H1 (cell line): Measurements from ENCODE around the gene IKZF3. TPM values are rescaled to one million over a fixed set of nuclear protein-coding genes. Genes with fewer than 3 reads are reported as not detected.
A peak's percentile ranks its signal among the peaks of the same experiment; 100 is the strongest.

Source experiments
- ASH2L ChIP-seq: fragments of 200-600, 300-600 bp; sonication (generic); IDR thresholded peaks from one replicate; pipeline ENCODE4 v1.7.1; 2017; ENCODE audit warnings: low read length
- ATF3 ChIP-seq: IDR thresholded peaks from 2 replicates; pipeline ENCODE4 v1.6.1; 2011; ENCODE audit warnings: low read depth, mild to moderate bottlenecking, low read length; ENCODE audit not compliant: insufficient read depth
- BACH1 ChIP-seq: IDR thresholded peaks from 2 replicates; pipeline ENCODE4 v1.6.1; 2012; ENCODE audit warnings: low read length, improper control_type of control experiment
- CREB1 ChIP-seq: IDR thresholded peaks from 2 replicates; pipeline ENCODE4 v1.6.1; 2012; ENCODE audit warnings: inconsistent platforms
- CTBP2 ChIP-seq: IDR thresholded peaks from 2 replicates; pipeline ENCODE4 v1.7.0; 2011; ENCODE audit warnings: borderline replicate concordance, mild to moderate bottlenecking, moderate library complexity, mixed read lengths, low read length; ENCODE audit not compliant: insufficient read depth, insufficient read length
- CTCF ChIP-seq, 3 experiments: IDR thresholded peaks; 1 replicate in 2 of 3; 2 replicates in 1 of 3; pipeline versions ENCODE4 v1.5.1 to v1.6.1; 2011; ENCODE audit warnings: low read length in 3 of 3, mild to moderate bottlenecking in 3 of 3, inconsistent platforms in 2 of 3, low read depth in 1 of 3, moderate library complexity in 1 of 3; ENCODE audit not compliant: insufficient read depth in 1 of 3; ENCODE audit errors: control extremely low read depth in 1 of 3
- E2F6 ChIP-seq: IDR thresholded peaks from 2 replicates; pipeline ENCODE4 v1.6.1; 2012; ENCODE audit warnings: inconsistent platforms
- EP300 ChIP-seq, 2 experiments: IDR thresholded peaks; 1 replicate in 1 of 2; 2 replicates in 1 of 2; pipeline ENCODE4 v1.6.1; 2011 to 2012; ENCODE audit warnings: low read depth in 2 of 2, low read length in 2 of 2, mild to moderate bottlenecking in 2 of 2, borderline replicate concordance in 1 of 2, inconsistent platforms in 1 of 2, moderate library complexity in 1 of 2
- FOSL1 ChIP-seq: IDR thresholded peaks from 2 replicates; pipeline ENCODE4 v1.6.1; 2011; ENCODE audit warnings: mild to moderate bottlenecking, low read depth, low read length, moderate library complexity; ENCODE audit not compliant: insufficient read depth
- GABPA ChIP-seq: IDR thresholded peaks from 2 replicates; pipeline ENCODE4 v1.6.1; 2011; ENCODE audit warnings: mild to moderate bottlenecking, low read length, moderate library complexity, borderline replicate concordance; ENCODE audit not compliant: insufficient read depth
- JUND ChIP-seq: IDR thresholded peaks from 2 replicates; pipeline ENCODE4 v1.6.1; 2011; ENCODE audit warnings: mild to moderate bottlenecking, improper control_type of control experiment, low read length
- KDM4A ChIP-seq: IDR thresholded peaks from one replicate; pipeline ENCODE4 v1.7.1; 2012; ENCODE audit warnings: low read depth, mild to moderate bottlenecking, moderate library complexity, low read length, inconsistent platforms; ENCODE audit not compliant: severe bottlenecking
- POLR2A ChIP-seq, 2 experiments: IDR thresholded peaks; 1 replicate in 1 of 2; 2 replicates in 1 of 2; pipeline ENCODE4 v1.6.1; 2011; ENCODE audit warnings: low read depth in 2 of 2, low read length in 2 of 2, mild to moderate bottlenecking in 2 of 2; ENCODE audit errors: control extremely low read depth in 1 of 2
- RXRA ChIP-seq: IDR thresholded peaks from 2 replicates; pipeline ENCODE4 v1.6.1; 2011; ENCODE audit warnings: low read depth, mild to moderate bottlenecking, low read length, moderate library complexity; ENCODE audit not compliant: insufficient read depth
- SIN3A ChIP-seq, 2 experiments: IDR thresholded peaks in 1 of 2; conservative IDR thresholded peaks in 1 of 2; 2 replicates each; pipeline ENCODE4 v1.6.1; 2011 to 2012; ENCODE audit warnings: low read length in 2 of 2, improper control_type of control experiment in 1 of 2, low read depth in 1 of 2, mild to moderate bottlenecking in 1 of 2
- SIRT6 ChIP-seq: IDR thresholded peaks from one replicate; pipeline ENCODE4 v1.7.1; 2012; ENCODE audit warnings: low read length, inconsistent platforms
- TAF1 ChIP-seq: IDR thresholded peaks from 2 replicates; pipeline ENCODE4 v1.6.1; 2011; ENCODE audit warnings: mild to moderate bottlenecking, low read depth, low read length
- TAF7 ChIP-seq: optimal IDR thresholded peaks from 2 replicates; pipeline ENCODE3; 2011; ENCODE audit warnings: low read depth, mild to moderate bottlenecking, inconsistent platforms, low read length, moderate library complexity, borderline replicate concordance
- YY1 ChIP-seq: IDR thresholded peaks from 2 replicates; pipeline ENCODE4 v1.6.1; 2011; ENCODE audit warnings: low read depth, mild to moderate bottlenecking, low read length
- polyA plus RNA-seq, 7 experiments: library from polyadenylated mRNA; depleted of rRNA in 3 of 7; stranded (reverse) in 5 of 7; unstranded in 2 of 7; fragments of >200 nt in 5 of 7; fragments of 200-250 nt in 2 of 7; gene quantifications; 1 replicate in 5 of 7; 2 replicates in 1 of 7; 4 replicates in 1 of 7; pipeline versions ENCODE4 v1.2.1 to v1.2.3, GENCODE V29; 2011 to 2013; ENCODE audit warnings: missing spikeins in 2 of 7, mixed read lengths in 2 of 7
- total RNA-seq: library from RNA; stranded (reverse); fragmentation: NEBNext Ultra II Directional; extraction: Animal tissue kit (Norgen Biotek cat#: 25700); gene quantifications from 2 replicates; pipeline ENCODE4 v1.2.1, GENCODE V29; 2021

Gene IKZF3
- total and polyA plus RNA-seq, 2 of the 8 experiments (the other 6 are each of a cell fraction or from before 2014, with no cell fraction given) = 0.23 to 0.56 TPM

- TF ChIP-seq SIN3A (conservative IDR thresholded peaks at IDR 0.05 in 1 of 2, IDR thresholded peaks at IDR 0.05 in 1 of 2; ENCODE audit: low read depth in 1 of 2, low read length in 2 of 2) = peak in 1 of 2 experiments; percentile 56; a peak in 1 of 4 replicates
- peak; percentile 42 to 76 (median 73) for TF ChIP-seq CTCF (IDR thresholded peaks at IDR 0.05; ENCODE audit: control extremely low read depth in 1 of 3, insufficient read depth in 1 of 3, low read depth in 1 of 3, low read length in 3 of 3)
- TF ChIP-seq ASH2L = peak; percentile 86
- TF ChIP-seq GABPA = no peak
- TF ChIP-seq JUND = peak; percentile 46; the same call in 1 of the 2 replicates
- TF ChIP-seq E2F6 = peak; percentile 35; the same call in 1 of the 2 replicates
- TF ChIP-seq YY1 = no peak
- TF ChIP-seq SIRT6 = no peak
- peak; percentile 64 for TF ChIP-seq TAF7
- peak; percentile 96 for TF ChIP-seq ATF3
- peak; percentile 43 for TF ChIP-seq KDM4A
- TF ChIP-seq POLR2A (IDR thresholded peaks at IDR 0.05; ENCODE audit: control extremely low read depth in 1 of 2, low read depth in 2 of 2, low read length in 2 of 2) = peak in 1 of 2 experiments; percentile 70; a peak in 2 of 3 replicates
- TF ChIP-seq BACH1 = peak; percentile 24; the same call in 1 of the 2 replicates
- TF ChIP-seq RXRA = no peak
- no peak for TF ChIP-seq FOSL1
- TF ChIP-seq EP300 (IDR thresholded peaks at IDR 0.05; ENCODE audit: borderline replicate concordance in 1 of 2, low read depth in 2 of 2, low read length in 2 of 2) = no peak; a peak in 1 of 3 replicates
- TF ChIP-seq TAF1 = peak; percentile 72
- no peak for TF ChIP-seq CTBP2
- peak; percentile 93 for TF ChIP-seq CREB1
Observed at GRCh38 chr17:39730095-39730921, 133.8 kb downstream of the IKZF3 start, which contains the start of gene MIEN1 (continued).
